T-helper 1 cell (primary cell): Measurements from ENCODE around the gene ZFYVE28.
A peak's percentile ranks its signal among the peaks of the same experiment; 100 is the strongest.
"Not testable (repeated sequence)": the region's sequence is repeated elsewhere in the genome, so short reads cannot be mapped to it uniquely, and the experiment has no call there.

Source experiments
- DNase-seq, 5 donors: peaks; one replicate each; pipeline ENCODE4 v3.0.0-alpha.2; 2012 to 2020
- total RNA-seq, 4 donors: gene quantifications; one replicate each; lab custom pipeline; 2026; lab: John Stamatoyannopoulos, UW

ZFYVE28 gene
- 41.4 to 53.8 (median 47.4) reads per million in 4 donors for total RNA-seq

DNA sequence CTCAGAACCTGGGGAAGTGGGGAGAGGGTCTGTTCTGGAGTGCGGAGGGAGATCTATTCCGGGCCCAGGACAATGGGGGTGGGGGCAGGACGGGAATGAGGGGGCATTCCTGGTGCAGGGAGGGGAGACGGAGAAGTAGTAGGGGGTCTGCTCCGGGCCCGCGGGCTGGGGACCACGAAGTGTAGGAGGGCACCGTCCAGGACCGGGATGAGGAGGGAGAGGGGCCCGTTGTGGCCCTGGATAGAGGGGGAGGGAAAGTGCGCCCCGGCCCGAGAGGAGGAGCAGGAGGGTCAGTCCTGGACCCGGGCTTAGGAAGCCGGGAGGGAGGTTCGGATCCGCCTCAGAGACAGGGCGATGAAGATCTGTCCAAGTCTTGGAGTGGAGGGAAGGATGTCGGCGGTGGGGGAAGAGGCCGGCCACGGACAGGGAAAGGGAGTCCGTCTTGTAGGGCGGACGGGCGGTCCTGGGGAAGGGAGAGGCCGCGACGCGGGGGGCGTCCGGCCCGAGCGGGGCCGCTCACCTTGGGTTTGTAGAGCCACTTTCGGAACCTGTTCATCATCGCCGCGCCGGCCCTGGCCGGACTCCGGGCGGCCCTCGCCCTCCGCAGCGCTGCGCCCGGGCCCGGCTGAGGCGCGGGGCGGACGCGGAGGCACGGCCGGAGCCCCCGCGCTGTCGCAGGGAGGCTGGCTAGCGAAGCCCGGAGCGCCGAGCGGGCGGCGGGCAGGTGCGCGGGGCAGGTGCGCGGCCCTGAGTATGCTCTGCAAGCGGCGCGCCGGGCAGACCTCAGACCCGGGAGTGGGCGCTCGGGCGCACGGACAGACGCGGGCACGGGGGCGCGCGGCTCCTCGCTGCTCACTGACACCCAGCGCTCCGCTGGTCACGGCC is at the start of gene ZFYVE28:
Gene ZFYVE28, minus strand, starts transcription at position 881 of the 885 bp plus-strand sequence. Its CDS starts 322 bp downstream, at position 559.
- peak in 1 of 5 donors; percentile 28 for DNase-seq

DNA sequence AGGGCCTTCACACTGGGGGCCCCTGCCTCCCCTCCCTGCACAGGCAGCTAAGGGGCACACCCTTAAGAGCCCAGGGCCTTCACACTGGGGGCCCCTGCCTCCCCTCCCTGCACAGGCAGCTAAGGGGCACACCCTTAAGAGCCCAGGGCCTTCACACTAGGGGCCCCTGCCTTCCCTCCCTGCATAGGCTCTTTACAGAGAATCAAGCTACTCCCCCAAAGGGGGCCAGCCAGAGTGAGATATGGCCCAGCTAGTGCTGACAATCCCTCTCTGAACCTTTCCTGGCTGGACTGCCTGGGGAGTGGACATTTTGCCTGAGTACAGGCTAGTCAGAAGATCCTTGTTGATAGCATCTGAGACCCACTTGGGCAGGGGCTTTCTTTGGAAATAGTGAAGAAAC is 47.1 kb upstream of the ZFYVE28 start:
- not testable (repeated sequence) for DNase-seq

DNA sequence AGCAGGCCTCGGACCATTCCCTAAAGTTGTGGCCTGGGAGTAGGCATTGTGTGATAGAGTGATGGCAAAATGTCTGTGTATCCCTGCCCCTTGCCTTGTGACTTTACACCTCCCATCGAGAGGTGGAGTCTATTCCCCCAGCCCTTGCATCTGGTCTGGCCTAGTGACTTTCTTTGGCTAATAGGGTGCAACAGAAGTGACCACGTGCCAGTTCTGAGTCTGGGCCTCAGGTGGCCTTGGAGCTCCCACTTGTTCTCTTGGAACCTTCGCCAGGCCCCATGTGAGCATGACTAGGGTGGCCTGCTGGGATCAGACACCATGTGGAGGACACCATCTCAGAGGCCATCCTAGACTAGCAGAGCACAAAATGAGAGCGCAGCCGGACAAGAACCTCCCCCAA is 46.6 kb upstream of the ZFYVE28 start:
- no peak for DNase-seq

DNA sequence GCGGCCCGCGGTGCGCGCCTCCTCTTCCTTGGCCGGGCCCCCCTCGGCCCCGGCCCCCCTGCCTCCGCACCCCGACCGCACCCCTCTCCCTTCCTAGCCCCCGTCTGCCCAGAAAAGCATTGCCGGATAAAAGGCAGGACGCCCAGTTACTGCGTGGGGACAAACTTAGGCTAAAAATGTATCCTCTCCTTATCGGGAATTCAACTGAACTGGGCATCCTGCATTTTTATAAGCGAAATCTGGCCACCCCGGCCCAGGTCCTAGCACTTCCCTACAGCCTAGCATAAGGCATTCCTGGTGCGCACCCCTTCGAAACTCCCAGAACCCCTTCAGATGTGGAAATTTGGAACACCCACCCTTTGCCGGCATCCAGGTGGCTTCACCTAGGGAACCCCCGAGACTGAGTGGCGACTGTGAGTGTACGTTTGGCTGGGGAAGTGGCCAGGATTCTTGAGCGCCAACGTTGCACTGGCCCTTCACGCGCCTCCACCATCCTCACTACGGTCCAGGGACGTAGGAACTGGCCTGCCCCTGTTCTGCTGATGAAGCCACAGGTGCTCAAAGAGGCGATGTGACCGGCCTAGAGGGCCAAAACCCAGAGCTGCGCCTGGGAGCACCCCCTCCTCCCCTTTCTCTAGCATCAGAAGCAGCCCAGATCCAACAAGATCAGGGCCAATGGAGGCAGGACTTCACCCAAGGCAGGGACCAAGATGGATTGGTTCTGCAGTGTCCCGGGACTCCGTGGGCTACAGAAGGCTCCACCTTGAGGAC is 44.7 kb upstream of the ZFYVE28 start:
- no peak for DNase-seq

DNA sequence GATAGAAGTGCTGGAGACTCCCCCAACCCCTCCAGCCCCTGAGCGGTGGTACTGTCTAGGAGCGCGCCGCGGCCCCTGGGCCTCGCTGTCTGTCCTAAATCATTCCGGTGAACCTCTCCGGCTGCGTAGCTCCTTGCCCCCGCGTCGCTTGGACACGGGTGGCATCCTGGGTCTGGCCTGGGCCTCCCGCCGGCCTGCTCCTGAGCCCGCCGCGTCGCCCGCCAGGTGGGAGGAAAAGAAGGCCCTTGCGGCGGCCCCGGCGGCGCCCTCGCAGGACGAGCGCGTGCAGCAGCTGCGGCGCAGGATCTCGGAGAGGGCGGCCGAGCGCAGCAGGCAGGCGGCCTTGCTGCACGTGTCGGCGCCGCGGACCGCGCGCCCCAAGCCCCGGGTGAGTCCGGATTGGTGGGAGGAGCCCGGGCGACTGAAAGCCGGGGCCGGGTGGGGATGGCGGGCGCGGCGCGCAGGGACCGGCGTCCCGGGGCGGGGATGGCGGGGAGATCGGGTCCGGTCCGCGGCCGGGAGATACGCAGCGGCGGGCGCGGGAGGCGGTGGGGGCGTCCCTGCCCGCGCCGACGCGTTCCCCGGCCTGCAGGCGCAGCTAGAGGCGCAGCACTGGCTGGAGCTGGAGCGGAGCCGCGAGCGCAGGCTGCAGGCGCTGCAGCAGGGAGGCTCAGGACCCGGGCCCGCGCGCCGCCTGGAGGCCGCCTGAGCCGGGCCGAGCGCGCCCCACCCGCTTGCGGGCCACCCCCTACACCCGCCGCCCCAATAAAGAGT is 44.0 kb upstream of the ZFYVE28 start:
- peak; percentile 53 to 73 (median 55) for DNase-seq

DNA sequence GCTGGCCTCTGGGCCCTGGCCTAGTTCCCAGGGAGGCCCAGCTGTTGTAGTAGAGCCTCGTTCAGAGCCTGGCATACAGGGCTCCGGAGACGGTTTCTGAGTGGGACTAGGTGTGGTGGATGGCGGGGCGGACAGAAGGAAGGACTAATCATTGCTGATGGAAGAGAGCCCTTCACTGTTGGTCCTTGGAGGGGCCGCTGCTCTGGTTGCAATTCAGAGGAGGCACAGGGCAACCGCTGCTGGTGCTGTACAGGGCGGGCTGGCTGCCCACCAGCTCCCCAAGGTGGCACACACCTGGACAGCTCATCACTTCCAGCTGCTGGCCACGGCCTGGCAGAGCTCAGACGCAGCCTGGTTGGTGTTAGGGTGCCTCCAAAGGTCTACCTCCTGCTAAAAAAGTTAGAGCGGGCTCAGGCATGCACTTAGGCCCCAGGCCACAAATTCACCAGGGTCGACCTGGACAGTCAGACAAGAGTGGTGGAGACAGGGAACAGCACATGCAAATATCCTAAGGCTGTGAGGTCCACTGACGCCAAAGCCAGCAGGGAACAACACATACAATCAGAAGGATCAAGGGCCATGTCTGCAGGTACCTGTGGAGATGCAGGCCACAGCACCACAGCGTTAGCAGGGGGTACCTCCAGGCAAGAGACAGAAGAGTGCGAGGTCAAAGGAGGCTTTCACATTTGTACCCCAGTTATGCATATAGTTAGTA is 43.0 kb upstream of the ZFYVE28 start:
- DNase-seq = no peak

DNA sequence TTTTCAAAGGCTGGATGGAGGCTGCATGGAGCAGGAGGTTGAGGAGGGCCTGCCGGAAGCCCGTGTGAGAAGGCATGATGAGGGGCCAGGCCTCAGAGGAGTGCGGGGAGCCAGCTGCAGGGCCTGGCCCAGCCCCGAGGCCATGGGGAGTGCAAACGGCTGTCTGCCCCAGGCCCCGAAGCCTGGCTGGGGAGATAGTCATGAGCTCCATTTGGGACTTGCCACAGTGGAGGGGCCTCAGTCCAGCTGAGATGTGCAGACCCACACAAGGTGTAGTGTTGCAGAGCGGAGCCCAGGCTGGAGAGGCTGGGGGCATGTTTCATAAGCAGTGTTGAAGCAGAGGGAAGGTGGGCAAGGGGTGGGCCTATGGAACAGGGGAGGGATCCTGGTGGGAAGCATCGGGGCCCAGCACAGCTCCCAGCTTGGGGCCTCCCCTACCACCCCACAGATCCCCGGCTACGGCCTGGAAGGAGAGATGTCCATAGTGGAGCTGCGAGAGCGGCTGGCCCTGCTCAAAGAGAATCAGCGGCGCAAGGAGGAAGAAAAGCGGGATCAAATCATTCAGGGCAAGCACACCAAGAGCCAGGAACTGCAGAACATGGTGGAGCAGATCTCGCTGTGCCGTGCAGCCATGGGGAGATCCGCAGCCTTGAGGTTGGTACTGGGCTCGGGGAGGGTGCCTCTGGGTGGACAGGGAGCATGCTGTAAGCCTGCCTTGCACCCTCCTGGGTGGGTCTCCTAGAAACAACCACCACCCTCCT is 41.3 kb upstream of the ZFYVE28 start:
- DNase-seq = no peak

DNA sequence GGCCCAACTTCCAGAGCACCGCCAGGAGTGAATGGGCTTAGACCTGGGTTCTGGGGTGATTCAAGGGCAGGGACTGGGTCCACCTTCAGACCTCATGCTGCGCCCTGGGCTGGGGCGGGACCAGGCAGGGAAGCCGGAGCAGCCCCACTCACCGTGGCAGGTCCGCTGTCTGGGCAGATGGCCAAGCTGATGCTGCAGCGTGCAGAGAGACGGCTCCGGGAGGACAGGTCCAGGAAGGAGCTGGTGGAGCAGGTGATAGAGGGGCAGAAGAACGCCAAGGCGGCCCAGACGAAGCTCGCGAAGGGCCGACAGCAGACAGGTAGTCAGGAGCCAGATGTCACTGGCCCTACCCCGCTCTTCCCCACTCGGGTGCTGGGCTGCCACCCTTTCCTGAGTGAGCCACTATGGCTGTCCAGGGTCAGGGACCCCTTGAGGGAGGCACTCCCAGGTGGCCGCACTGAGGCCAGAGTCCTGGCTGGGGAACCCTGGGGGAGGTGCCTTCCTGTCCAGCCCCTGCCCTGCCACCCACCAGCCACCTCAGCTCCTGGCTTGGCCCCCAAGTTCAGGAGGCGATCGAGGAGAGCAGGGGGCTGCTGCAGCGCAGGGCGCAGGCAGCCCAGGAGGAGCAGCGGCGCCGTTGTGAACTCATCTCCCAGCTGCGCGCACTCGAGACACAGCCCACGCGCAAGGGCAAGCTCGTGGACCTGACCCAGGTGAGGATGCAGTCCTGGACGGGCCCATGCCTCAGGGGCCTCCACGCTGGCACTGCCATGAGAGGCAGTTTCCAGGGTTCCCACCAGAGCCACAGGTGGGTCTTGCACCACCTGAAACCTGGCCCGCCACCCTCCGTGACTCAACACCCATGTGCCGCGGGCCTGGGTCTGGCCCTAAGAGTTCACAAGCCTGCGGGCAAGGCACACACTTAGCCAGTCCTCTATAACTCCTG is 40.4 kb upstream of the ZFYVE28 start:
- DNase-seq = no peak

DNA sequence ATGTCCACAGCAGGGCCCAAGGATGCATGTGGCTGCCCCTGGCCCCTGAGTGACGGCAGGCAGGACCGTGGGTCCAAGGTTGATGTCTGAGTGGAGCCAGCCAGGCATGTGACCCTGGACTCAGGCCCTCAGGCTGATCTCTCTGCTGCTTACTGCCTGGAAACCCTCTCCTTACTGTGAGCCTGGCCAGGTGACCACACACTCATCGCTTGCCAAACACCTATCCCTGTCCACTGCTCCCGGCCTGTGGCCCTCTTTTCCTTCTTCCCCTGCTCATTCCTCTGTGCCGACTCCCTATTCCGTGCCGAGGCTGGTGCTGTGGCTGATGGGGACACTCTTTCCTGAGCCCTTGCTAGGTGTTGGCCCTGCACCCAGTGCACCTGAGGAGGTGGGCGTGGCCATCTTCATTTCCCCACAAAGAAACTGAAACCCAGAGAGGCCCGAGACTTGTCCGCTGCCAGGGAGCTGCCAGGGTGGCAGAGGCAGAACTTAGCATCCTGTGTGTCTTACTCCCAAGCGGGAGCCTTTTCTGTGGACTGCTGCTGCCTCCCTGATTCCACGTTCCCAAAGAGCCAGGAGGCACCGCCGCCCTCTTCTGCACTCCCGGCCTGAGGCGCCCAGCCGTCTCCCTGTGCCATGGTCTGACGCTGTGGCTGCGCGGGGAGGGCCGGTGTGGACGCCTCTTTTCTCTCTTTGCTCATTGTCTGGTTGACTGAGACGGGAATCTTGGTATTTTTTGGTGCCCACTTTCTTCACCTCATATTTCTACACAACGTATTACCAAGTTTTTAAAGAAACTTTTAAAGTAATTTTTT is 39.2 kb upstream of the ZFYVE28 start:
- no peak for DNase-seq

DNA sequence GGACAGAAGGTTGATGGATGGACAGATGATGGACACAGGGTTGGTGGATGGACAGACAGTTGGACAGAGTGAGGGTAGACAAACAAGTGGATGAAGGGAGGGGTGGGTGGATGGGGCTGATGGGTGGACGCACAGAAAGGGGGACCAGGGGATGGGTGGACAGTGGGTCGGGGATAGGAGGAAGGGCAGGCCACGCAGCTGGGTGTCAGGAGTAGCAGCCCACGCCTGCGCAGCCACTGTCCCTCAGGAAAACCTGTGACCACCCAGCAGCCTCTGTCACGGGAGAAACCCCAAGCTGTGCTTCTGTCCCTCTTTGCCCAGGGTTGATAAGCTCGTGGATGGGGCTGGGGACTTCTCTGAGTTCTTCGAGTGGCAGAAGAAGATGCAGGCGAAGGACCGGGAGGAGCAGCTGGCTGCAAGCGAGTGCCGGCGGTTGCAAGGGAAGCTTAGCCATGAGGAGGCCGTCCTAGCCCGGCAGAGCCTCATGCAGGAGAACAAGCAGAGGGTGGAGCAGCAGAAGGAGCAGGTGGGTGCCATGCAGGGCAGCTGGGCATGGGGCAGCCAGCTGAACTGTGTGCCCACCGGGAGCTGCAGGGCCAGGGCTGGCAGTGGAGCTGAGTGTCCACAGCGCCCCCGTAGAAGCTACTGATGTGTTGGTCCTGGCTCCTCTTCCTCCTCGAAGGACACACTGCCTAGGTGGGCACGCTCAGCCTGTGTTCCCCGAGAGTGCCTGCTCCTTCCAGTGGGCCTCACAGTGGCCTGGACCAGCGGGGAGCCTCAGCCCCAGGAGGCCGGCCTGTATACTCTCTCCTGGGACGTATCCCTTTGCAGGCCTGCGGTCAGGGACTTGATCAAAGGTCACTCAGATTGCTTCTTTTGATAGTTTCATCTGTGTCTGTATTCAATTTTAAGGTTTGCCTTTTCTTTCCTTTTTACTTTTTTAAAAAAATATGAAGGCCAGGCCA is 33.7 kb upstream of the ZFYVE28 start:
- DNase-seq = no peak

DNA sequence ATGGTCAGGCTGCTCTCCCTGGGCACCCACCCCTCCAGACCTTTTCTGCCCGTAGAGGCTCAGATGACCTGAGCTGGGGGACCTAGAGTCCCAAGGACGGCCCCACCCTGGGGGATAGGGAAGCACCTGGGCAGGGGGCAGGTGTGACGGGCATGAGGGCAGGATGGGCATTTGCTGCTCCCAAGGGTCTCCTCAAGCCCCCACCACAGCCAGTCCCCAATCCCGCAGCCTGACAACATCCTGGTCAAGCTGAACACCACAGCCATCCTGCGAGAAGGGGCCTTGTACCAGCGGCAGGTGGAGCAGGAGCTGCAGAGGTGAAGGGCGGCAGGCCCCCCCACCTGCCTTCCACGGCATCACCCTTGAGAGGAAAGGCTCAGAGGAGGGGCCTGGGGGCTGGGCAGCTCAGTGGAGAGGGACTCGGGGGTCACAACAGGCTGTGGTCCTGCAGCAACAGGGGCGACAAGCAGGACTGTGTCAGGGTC is 32.6 kb upstream of the ZFYVE28 start:
- DNase-seq = no peak

DNA sequence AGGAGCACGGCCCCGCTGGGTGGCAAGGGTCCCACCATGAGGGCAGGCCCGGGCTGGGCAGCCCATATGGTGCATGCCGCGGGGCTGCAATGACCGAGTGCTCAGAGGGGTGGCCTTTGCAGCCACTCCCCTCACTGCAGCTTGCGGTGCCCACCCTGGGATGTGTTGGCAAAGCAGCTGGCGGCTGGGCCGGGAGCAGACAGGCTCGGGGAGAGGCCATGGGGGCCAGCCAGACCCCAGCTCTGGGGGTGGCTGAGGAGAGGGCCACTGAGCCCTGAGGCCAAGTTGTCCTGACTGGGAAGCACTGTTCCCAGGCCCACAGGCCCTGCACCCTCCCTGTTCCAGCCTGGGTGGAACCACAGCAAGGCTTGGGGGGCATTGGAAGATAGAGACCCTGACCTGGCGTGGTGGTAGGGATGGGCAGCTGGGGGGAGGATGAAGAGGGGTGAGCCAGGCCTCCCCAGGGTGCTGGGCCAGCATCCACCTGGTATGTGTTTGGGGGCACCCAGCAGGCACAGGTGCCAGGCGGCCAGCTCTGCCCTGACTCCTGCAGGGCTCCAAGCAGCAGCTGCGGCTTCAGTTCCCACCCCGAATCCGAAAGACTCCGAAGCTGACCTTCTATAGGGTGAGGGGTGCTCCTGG is 32.1 kb upstream of the ZFYVE28 start:
- no peak for DNase-seq

DNA sequence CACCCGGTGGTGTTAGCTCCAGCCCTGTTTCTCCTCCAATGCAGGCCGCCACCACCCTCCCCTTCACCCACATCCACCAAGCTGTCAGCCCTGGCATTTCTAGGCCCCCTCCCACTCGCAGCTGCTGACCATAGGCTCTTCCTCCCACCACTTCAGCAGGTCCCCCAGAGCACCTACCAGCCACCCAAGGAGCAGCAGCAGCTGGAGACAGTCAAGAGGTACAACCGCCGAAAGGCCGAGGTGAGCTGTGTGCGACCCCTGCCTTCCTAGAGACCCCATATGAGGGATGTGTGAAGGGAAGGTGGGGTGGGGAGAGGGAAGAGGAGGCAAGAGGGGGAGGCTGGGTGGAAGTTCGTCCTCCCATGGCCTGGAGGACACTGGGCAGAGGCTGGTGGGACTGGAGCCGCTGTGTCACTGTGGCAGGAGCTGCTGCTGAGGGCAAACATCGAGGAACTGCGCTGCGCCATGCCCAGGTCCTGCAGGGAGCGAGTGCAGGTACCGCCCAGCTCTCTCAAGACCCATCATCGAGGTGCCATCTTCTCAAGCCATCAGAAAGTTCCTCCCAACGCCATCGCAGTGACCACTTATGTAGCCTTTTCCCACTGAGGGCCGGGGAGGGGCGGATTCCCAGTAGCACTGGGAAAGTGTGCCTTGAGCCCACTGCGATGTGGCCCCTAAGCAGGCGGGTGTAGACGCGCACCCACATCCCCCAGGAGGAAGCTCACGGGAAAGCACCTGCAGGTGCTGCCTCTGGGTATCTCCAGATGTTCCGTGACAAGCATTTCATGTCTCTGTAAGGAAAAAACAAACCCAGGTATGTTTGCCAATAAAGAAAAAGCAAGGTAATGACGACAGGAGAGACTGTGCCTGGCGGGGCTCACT is 31.3 kb upstream of the ZFYVE28 start:
- no peak for DNase-seq

DNA sequence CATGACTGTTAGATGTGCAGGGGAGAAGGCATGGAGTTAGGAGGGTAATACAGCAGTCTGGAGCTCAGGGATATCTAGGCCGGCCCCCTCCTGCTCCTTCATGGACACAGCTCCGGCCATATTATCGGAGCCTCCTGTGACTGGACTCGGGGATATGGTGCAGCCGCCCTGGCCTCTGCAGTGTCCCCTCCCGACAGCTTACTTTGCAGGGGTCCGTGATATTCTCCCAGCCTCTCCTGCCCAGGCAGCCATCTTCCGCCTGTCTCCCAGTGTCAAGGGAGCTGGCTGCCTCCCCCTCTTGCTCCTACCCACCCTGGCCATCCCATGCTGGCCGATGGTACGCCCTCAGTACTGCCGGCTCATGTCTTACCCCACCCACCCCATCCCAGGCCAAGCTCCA is 30.6 kb upstream of the ZFYVE28 start:
- DNase-seq = no peak

DNA sequence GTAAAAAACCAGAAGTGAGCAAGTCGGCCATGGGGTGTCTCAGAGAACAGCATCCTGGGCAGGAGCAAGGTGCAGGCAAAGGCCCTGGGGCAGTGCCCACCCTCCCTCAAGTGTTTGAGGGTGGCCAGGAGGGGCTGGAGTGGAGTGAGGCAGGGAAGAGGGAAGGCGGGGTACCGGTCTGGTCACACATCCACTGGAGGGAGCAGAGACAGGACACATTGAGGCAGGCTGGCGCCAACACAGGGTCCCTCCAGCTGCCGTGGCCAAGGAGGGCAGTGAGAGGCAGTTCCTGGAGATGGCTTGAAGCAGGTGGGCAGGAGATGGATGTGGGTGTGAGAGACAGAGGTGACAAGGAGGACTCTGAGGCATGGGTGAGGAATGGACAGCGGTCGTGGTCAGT is 30.1 kb upstream of the ZFYVE28 start:
- no peak for DNase-seq
